ENCODE data around the gene TRABD2B. TPM values are rescaled to one million over a fixed set of nuclear protein-coding genes. Genes with fewer than 3 reads are reported as not detected.

The TRABD2B gene
- total and polyA plus RNA-seq, 4 donors, result 0.28 to 2.6 (median 1.3) TPM

DNA sequence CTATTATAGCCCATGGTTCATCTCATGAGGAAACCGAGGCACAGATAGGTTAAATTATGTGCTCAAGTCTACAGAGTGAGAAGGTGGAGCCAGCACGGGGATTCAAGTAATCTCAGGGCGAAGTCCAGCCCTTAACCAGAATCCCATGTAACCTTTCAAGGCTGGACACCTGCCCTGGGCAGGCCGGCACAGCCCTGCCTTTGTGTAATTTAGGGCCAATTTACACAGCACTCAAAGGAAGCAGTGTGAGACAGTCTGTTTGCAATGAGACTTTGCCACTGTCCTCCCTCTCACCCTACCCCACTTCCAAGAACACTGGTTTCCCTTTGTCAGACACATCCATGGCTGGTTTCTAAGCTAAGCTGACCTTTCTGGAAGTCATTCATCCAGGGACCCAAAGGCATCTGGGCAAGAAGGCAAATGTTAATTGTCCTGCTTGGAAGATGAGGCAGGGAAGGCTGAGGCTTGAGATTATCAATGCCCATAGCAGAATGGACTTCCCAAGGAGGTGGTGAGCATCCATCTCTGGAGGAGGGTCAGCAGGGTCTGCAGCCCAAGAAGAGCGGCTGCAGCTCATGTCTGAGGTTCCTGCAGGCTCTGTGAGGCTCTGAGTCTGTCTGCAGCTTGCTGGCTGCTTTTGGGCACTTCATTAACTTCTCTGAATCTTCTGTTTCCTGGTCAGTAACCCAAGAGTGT lies 159.2 kb downstream of the TRABD2B start:
- H3K9me3 ChIP-seq (ENCODE audit: control insufficient read depth in 4 of 4, low read length in 3 of 4), result peaks cover 0 to 8% (median 5%) of the 10 kb centered on the region in 4 donors
- H3K27ac ChIP-seq (ENCODE audit: low read depth in 1 of 2, low read length in 2 of 2), result no peak overlapping the region
- H3K9ac ChIP-seq (ENCODE audit: low read depth in 1 of 2, low read length in 2 of 2), result no peak overlapping the region
- no peaks in the 10 kb centered on the region for H3K27me3 ChIP-seq (ENCODE audit: control insufficient read depth in 4 of 4, insufficient read depth in 4 of 4, low read length in 3 of 4)
- peaks cover 3 to 15% (median 9%) of the 10 kb centered on the region in 4 donors for H3K4me1 ChIP-seq (ENCODE audit: control insufficient read depth in 4 of 4, insufficient read depth in 4 of 4, low read length in 3 of 4)
- 71% methylated on average over 5 of the region's 5 CpGs for WGBS
- DNase-seq (ENCODE audit: low spot score), result no peak
- TF ChIP-seq, protein P1, sequence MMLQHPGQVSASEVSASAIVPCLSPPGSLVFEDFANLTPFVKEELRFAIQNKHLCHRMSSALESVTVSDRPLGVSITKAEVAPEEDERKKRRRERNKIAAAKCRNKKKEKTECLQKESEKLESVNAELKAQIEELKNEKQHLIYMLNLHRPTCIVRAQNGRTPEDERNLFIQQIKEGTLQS (IDR thresholded peaks at IDR 0.05), result no peak
- TF ChIP-seq HNF4A (conservative IDR thresholded peaks at IDR 0.05), result peak in 1 of 2 donors; percentile 55
- TF ChIP-seq FOXA2 (IDR thresholded peaks at IDR 0.05), result no peak
- TF ChIP-seq HNF4G (IDR thresholded peaks at IDR 0.05), result no peak
- H3K4me3 ChIP-seq (ENCODE audit: low read depth in 1 of 3, low read length in 3 of 3), result no peak overlapping the region
- peaks cover 0 to 3% (median 0%) of the 10 kb centered on the region in 4 donors for H3K36me3 ChIP-seq (ENCODE audit: control insufficient read depth in 4 of 4, insufficient read depth in 3 of 4, low read depth in 1 of 4, low read length in 3 of 4)

DNA sequence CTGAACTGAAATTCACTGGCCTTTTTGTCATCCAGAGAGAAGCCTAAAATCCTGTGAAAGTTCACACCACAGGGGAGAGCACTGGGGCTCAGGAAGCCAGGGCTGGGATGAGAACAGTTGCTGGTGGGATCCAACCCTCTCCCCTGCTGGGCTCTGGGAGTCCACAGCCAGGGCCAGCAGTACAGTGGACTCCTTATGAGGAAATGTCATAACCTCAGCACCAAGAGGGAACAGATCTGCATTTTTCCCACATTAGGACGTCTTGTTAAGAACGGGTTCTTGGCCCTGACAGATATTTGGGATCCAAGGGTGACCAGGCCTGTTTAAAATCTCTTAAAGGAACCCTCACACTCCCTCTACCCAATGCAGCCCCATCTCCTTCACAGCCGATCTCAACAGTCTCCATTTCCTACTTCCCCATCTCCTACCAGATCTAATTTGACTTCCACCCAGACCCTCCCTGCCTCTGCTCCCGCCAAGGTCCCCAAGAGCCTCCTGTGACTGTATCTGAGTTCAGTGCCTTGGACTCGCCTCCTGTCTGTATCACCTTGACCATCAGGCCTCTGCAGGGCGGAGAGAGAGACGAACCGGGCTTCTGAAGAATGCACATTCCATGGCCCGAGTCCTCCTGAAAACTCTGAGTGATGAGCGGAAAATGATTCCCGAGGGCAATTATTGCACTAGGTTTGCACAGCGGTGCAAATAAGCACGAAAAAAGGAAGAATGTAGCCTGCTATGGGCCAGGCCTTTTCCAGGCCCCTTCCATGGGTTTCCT lies 159.9 kb downstream of the TRABD2B start:
- no peak overlapping the region for H3K4me3 ChIP-seq (ENCODE audit: low read depth in 1 of 3, low read length in 3 of 3)
- TF ChIP-seq NR2F2 (IDR thresholded peaks at IDR 0.05) (peak; percentile 62), YY1 (IDR thresholded peaks at IDR 0.05) (no peak)
- H3K9me3 ChIP-seq (ENCODE audit: control insufficient read depth in 4 of 4, low read length in 3 of 4), result peaks cover 0 to 8% (median 5%) of the 10 kb centered on the region in 4 donors
- DNase-seq (ENCODE audit: low spot score), result no peak
- H3K9ac ChIP-seq (ENCODE audit: low read depth in 1 of 2, low read length in 2 of 2), result no peak overlapping the region
- H3K27me3 ChIP-seq (ENCODE audit: control insufficient read depth in 4 of 4, insufficient read depth in 4 of 4, low read length in 3 of 4), result no peaks in the 10 kb centered on the region
- peaks cover 0 to 3% (median 0%) of the 10 kb centered on the region in 4 donors for H3K36me3 ChIP-seq (ENCODE audit: control insufficient read depth in 4 of 4, insufficient read depth in 3 of 4, low read depth in 1 of 4, low read length in 3 of 4)
- no peak overlapping the region for H3K27ac ChIP-seq (ENCODE audit: low read depth in 1 of 2, low read length in 2 of 2)
- H3K4me1 ChIP-seq (ENCODE audit: control insufficient read depth in 4 of 4, insufficient read depth in 4 of 4, low read length in 3 of 4), result peaks cover 3 to 15% (median 9%) of the 10 kb centered on the region in 4 donors
- WGBS, result 92% methylated on average over 13 of the region's 13 CpGs

DNA sequence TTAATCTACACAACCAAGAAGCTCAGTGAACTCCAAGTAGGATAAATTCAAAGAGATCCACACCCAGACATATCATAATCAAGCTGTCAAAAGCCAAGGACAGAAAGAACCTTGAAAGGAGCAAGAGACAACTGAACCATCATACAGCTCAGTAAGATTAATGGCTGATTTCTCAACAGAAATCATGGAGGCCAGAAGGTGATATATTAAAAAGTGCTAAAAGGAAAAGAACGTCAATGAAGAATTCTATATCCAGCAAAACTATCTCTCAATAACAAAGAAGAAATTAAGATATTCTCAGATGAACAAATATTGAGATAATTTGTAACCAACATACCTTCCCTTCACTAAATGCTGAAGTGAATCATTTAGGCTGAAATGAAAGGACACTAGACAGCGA lies 161.8 kb downstream of the TRABD2B start:
- Histone ChIP-seq H3K4me3 (ENCODE audit: low read depth in 1 of 3, low read length in 3 of 3) (no peak overlapping the region), H3K36me3 (ENCODE audit: control insufficient read depth in 4 of 4, insufficient read depth in 3 of 4, low read depth in 1 of 4, low read length in 3 of 4) (peaks cover 0 to 3% (median 0%) of the 10 kb centered on the region in 4 donors), H3K9me3 (ENCODE audit: control insufficient read depth in 4 of 4, low read length in 3 of 4) (peaks cover 0 to 8% (median 5%) of the 10 kb centered on the region in 4 donors), H3K4me1 (ENCODE audit: control insufficient read depth in 4 of 4, insufficient read depth in 4 of 4, low read length in 3 of 4) (peaks cover 3 to 15% (median 9%) of the 10 kb centered on the region in 4 donors), H3K27ac (ENCODE audit: low read depth in 1 of 2, low read length in 2 of 2) (no peak overlapping the region), H3K9ac (ENCODE audit: low read depth in 1 of 2, low read length in 2 of 2) (no peak overlapping the region), H3K27me3 (ENCODE audit: control insufficient read depth in 4 of 4, insufficient read depth in 4 of 4, low read length in 3 of 4) (no peaks in the 10 kb centered on the region)
- whole genome bisulfite sequencing, result 97% methylated on average over 2 of the region's 2 CpGs
- no peak for TF ChIP-seq YY1 (IDR thresholded peaks at IDR 0.05)
- TF ChIP-seq, protein P2, sequence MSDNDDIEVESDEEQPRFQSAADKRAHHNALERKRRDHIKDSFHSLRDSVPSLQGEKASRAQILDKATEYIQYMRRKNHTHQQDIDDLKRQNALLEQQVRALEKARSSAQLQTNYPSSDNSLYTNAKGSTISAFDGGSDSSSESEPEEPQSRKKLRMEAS (IDR thresholded peaks at IDR 0.05), result no peak
- TF ChIP-seq FOXA1 (IDR thresholded peaks at IDR 0.05), result no peak
- no peak for TF ChIP-seq HNF4G (IDR thresholded peaks at IDR 0.05)
- DNase-seq (ENCODE audit: low spot score), result no peak

DNA sequence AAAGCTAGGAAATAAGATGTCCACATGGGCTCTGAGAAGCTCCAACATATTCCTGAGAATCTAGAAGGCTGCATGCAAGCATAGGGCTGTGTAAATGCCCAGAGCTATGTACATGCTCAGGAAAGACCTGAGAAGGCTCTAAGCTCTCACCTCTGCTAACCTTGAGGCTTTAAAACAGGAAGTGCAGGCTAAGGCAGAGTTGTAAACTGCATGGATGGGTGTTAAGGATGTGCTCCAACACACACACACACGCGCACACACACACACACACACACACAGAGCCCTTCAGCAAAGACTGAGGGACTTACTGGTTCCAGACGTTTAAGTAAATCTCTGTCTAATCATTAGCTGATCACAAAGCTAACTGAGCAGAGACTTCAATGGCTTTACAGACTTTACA lies 162.9 kb downstream of the TRABD2B start:
- H3K27ac ChIP-seq (ENCODE audit: low read depth in 1 of 2, low read length in 2 of 2), result no peak overlapping the region
- H3K27me3 ChIP-seq (ENCODE audit: control insufficient read depth in 4 of 4, insufficient read depth in 4 of 4, low read length in 3 of 4), result no peaks in the 10 kb centered on the region
- no peak overlapping the region for H3K4me3 ChIP-seq (ENCODE audit: low read depth in 1 of 3, low read length in 3 of 3)
- peaks cover 0 to 3% (median 0%) of the 10 kb centered on the region in 4 donors for H3K36me3 ChIP-seq (ENCODE audit: control insufficient read depth in 4 of 4, insufficient read depth in 3 of 4, low read depth in 1 of 4, low read length in 3 of 4)
- H3K4me1 ChIP-seq (ENCODE audit: control insufficient read depth in 4 of 4, insufficient read depth in 4 of 4, low read length in 3 of 4), result peaks cover 3 to 15% (median 9%) of the 10 kb centered on the region in 4 donors
- no peak overlapping the region for H3K9ac ChIP-seq (ENCODE audit: low read depth in 1 of 2, low read length in 2 of 2)
- WGBS, result 46% methylated on average over 3 of the region's 3 CpGs
- H3K9me3 ChIP-seq (ENCODE audit: control insufficient read depth in 4 of 4, low read length in 3 of 4), result peaks cover 0 to 8% (median 5%) of the 10 kb centered on the region in 4 donors
- no peak for DNase-seq (ENCODE audit: low spot score)
- TF ChIP-seq, protein P3, sequence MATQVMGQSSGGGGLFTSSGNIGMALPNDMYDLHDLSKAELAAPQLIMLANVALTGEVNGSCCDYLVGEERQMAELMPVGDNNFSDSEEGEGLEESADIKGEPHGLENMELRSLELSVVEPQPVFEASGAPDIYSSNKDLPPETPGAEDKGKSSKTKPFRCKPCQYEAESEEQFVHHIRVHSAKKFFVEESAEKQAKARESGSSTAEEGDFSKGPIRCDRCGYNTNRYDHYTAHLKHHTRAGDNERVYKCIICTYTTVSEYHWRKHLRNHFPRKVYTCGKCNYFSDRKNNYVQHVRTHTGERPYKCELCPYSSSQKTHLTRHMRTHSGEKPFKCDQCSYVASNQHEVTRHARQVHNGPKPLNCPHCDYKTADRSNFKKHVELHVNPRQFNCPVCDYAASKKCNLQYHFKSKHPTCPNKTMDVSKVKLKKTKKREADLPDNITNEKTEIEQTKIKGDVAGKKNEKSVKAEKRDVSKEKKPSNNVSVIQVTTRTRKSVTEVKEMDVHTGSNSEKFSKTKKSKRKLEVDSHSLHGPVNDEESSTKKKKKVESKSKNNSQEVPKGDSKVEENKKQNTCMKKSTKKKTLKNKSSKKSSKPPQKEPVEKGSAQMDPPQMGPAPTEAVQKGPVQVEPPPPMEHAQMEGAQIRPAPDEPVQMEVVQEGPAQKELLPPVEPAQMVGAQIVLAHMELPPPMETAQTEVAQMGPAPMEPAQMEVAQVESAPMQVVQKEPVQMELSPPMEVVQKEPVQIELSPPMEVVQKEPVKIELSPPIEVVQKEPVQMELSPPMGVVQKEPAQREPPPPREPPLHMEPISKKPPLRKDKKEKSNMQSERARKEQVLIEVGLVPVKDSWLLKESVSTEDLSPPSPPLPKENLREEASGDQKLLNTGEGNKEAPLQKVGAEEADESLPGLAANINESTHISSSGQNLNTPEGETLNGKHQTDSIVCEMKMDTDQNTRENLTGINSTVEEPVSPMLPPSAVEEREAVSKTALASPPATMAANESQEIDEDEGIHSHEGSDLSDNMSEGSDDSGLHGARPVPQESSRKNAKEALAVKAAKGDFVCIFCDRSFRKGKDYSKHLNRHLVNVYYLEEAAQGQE (IDR thresholded peaks at IDR 0.05), result no peak
- TF ChIP-seq HNF4A (conservative IDR thresholded peaks at IDR 0.05) (no peak), JUND (IDR thresholded peaks at IDR 0.05) (no peak), RAD21 (IDR thresholded peaks at IDR 0.05) (no peak), YY1 (IDR thresholded peaks at IDR 0.05) (no peak), RXRA (IDR thresholded peaks at IDR 0.05) (no peak), TAF1 (conservative IDR thresholded peaks at IDR 0.05) (no peak), HNF4G (IDR thresholded peaks at IDR 0.05) (no peak), FOXA1 (IDR thresholded peaks at IDR 0.05) (no peak), EGR1 (IDR thresholded peaks at IDR 0.05; ENCODE audit: low read depth in 2 of 2) (no peak)
- TF ChIP-seq, protein P4, sequence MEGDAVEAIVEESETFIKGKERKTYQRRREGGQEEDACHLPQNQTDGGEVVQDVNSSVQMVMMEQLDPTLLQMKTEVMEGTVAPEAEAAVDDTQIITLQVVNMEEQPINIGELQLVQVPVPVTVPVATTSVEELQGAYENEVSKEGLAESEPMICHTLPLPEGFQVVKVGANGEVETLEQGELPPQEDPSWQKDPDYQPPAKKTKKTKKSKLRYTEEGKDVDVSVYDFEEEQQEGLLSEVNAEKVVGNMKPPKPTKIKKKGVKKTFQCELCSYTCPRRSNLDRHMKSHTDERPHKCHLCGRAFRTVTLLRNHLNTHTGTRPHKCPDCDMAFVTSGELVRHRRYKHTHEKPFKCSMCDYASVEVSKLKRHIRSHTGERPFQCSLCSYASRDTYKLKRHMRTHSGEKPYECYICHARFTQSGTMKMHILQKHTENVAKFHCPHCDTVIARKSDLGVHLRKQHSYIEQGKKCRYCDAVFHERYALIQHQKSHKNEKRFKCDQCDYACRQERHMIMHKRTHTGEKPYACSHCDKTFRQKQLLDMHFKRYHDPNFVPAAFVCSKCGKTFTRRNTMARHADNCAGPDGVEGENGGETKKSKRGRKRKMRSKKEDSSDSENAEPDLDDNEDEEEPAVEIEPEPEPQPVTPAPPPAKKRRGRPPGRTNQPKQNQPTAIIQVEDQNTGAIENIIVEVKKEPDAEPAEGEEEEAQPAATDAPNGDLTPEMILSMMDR (IDR thresholded peaks at IDR 0.05; ENCODE audit: low read depth, low read length, missing input control), result no peak
- TF ChIP-seq, protein P2 (IDR thresholded peaks at IDR 0.05), result no peak
